Nephron (organoid): ENCODE data around the gene FSD1.
"Not testable (repeated sequence)": the region's sequence is repeated elsewhere in the genome, so short reads cannot be mapped to it uniquely, and the experiment has no call there.

ENCODE experiments used
- H3K27ac Mint-ChIP-seq, 3 experiments: 2 replicates each; pipeline ENCODE4 v1.8.0; 2020; ENCODE audit warnings: mixed read lengths in 3 of 3, mild to moderate bottlenecking in 2 of 3, moderate library complexity in 1 of 3
- H3K27me3 Mint-ChIP-seq: 2 replicates; pipeline ENCODE4 v1.8.0; 2021; ENCODE audit warnings: low read depth, mild to moderate bottlenecking, moderate library complexity, mixed read lengths
- H3K36me3 Mint-ChIP-seq: 2 replicates; pipeline ENCODE4 v1.8.0; 2020; ENCODE audit warnings: low read depth, mixed read lengths
- H3K4me1 Mint-ChIP-seq: 2 replicates; pipeline ENCODE4 v1.8.0; 2020; ENCODE audit warnings: mixed read lengths
- H3K4me3 Mint-ChIP-seq, 3 experiments: 2 replicates each; pipeline ENCODE4 v1.8.0; 2020; ENCODE audit warnings: mild to moderate bottlenecking in 3 of 3, mixed read lengths in 3 of 3, moderate library complexity in 2 of 3
- H3K9me3 Mint-ChIP-seq: 2 replicates; pipeline ENCODE4 v1.8.0; 2020; ENCODE audit warnings: mixed read lengths
- TF ChIP-seq, protein P1 (sequence below), 3 experiments: fragments of 200-600 bp; sonication (generic); IDR thresholded peaks; one replicate each; pipeline ENCODE4 v1.5.0; 2021; ENCODE audit warnings: antibody characterized with exemption in 3 of 3; ENCODE audit not compliant: unreplicated experiment in 3 of 3

FSD1 gene

DNA sequence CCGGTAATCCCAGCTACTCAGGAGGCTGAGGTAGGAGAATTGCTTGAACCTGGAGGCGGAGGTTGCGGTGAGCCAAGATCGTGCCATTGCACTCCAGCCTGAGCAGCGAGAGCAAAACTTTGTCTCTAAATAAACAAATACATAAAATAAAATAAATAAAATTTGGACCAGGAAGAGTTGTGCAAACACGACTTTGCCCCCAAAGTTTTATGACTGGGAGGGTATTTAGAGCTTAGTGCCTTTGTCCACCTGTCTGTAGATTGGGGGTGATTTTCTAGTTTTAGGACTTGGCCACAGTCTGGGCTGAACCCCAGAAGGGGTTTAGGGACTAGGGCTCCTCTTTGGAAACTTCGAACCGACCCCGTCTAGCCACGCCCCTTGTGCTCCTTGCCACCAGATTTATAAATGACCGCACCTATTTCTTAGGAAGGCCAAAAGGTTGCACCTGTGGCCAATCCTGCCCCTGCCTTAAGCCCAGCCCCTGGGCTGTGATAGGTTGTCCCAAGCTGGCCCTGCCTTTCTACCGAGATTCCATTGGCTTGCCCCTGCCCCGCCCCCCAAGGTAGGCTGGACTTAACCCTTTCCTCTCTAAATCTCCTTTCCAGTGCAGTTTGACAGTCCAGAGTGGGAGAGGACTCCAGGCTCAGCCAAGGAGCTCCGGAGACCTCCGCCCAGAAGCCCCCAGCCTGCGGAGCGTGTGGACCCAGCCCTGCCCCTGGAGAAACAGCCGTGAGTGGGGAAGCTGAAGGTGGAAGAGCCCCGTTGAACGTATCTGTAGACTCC lies 20.0 kb upstream of the FSD1 start:
- H3K36me3 Mint-ChIP-seq: no peaks in the 10 kb centered on the region
- no peaks in the 10 kb centered on the region for H3K9me3 Mint-ChIP-seq
- H3K27me3 Mint-ChIP-seq: peaks cover 62% of the 10 kb centered on the region
- TF ChIP-seq, protein P1, sequence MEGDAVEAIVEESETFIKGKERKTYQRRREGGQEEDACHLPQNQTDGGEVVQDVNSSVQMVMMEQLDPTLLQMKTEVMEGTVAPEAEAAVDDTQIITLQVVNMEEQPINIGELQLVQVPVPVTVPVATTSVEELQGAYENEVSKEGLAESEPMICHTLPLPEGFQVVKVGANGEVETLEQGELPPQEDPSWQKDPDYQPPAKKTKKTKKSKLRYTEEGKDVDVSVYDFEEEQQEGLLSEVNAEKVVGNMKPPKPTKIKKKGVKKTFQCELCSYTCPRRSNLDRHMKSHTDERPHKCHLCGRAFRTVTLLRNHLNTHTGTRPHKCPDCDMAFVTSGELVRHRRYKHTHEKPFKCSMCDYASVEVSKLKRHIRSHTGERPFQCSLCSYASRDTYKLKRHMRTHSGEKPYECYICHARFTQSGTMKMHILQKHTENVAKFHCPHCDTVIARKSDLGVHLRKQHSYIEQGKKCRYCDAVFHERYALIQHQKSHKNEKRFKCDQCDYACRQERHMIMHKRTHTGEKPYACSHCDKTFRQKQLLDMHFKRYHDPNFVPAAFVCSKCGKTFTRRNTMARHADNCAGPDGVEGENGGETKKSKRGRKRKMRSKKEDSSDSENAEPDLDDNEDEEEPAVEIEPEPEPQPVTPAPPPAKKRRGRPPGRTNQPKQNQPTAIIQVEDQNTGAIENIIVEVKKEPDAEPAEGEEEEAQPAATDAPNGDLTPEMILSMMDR (IDR thresholded peaks at IDR 0.05; ENCODE audit: unreplicated experiment in 3 of 3): no peak
- no peak overlapping the region for H3K27ac Mint-ChIP-seq
- H3K4me3 Mint-ChIP-seq: peak overlapping the region in 2 of 3 experiments; percentile 40 to 58
- H3K4me1 Mint-ChIP-seq: peaks cover 11% of the 10 kb centered on the region

GRCh38 chr19:4284974-4285373 lies 19.4 kb upstream of the FSD1 start:
- no peak overlapping the region for H3K4me3 Mint-ChIP-seq
- H3K4me1 Mint-ChIP-seq: peaks cover 11% of the 10 kb centered on the region
- no peak overlapping the region for H3K27ac Mint-ChIP-seq
- H3K27me3 Mint-ChIP-seq: peaks cover 58% of the 10 kb centered on the region
- no peaks in the 10 kb centered on the region for H3K36me3 Mint-ChIP-seq
- TF ChIP-seq, protein P1 (IDR thresholded peaks at IDR 0.05; ENCODE audit: unreplicated experiment in 3 of 3): no peak
- H3K9me3 Mint-ChIP-seq: no peaks in the 10 kb centered on the region

GRCh38 chr19:4286141-4286540 lies 18.3 kb upstream of the FSD1 start:
- peaks cover 50% of the 10 kb centered on the region for H3K27me3 Mint-ChIP-seq
- H3K4me1 Mint-ChIP-seq: peaks cover 11% of the 10 kb centered on the region
- H3K9me3 Mint-ChIP-seq, H3K27ac Mint-ChIP-seq, H3K36me3 Mint-ChIP-seq, H3K4me3 Mint-ChIP-seq: not testable (repeated sequence)

- Mint-ChIP-seq H3K27ac (no peak overlapping the region), H3K9me3 (no peaks in the 10 kb centered on the region), H3K36me3 (no peaks in the 10 kb centered on the region), H3K27me3 (peaks cover 29% of the 10 kb centered on the region), H3K4me3 (no peak overlapping the region), H3K4me1 (peaks cover 6% of the 10 kb centered on the region)
- TF ChIP-seq, protein P1 (IDR thresholded peaks at IDR 0.05; ENCODE audit: unreplicated experiment in 3 of 3): no peak
Measured at GRCh38 chr19:4288091-4288777, 16.2 kb upstream of the FSD1 start.

- no peaks in the 10 kb centered on the region for H3K4me1 Mint-ChIP-seq
Measured at GRCh38 chr19:4291184-4291732, 13.1 kb upstream of the FSD1 start.

DNA sequence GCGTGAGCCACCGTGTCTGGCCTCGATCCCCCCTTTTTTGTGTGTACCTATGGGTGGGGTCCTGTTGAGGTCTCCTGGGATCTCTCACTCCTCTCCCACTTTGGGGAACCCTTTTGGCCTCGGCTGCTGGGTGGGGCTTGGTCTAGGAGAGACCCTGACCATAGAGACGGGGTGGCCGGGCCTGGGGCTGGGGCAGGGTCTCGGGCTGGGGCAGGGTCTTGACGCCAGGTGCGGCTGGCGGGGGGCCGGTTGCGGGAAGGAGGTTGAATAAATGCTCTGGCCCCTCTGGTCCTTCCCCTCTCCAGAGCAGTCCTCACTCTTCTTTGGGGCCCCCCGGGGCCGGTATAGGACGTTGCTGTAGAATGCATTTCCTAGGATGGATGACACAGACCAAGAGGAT lies 11.9 kb upstream of the FSD1 start:
- H3K27me3 Mint-ChIP-seq: peaks cover 19% of the 10 kb centered on the region
- H3K4me3 Mint-ChIP-seq: no peak overlapping the region
- no peaks in the 10 kb centered on the region for H3K36me3 Mint-ChIP-seq
- H3K27ac Mint-ChIP-seq: no peak overlapping the region
- H3K4me1 Mint-ChIP-seq: no peaks in the 10 kb centered on the region
- TF ChIP-seq, protein P1 (IDR thresholded peaks at IDR 0.05; ENCODE audit: unreplicated experiment in 3 of 3): no peak
- H3K9me3 Mint-ChIP-seq: no peaks in the 10 kb centered on the region

More at GRCh38 chr19:4291184-4291732, 13.1 kb upstream of the FSD1 start:
- TF ChIP-seq, protein P1 (IDR thresholded peaks at IDR 0.05; ENCODE audit: unreplicated experiment in 3 of 3): no peak
- Mint-ChIP-seq H3K36me3 (no peaks in the 10 kb centered on the region), H3K9me3 (no peaks in the 10 kb centered on the region), H3K27ac (peak overlapping the region in 1 of 3 experiments; percentile 27), H3K27me3 (peaks cover 20% of the 10 kb centered on the region), H3K4me3 (no peak overlapping the region)
